ENCODE results near the gene METTL24.

GRCh38 chr6:110226261-110226660, 131.9 kb downstream of the METTL24 start:
- TF ChIP-seq EZH2 (IDR thresholded peaks at IDR 0.05; ENCODE audit: insufficient read depth, poor library complexity, severe bottlenecking) (no peak), EZH2phosphoT487 (IDR thresholded peaks at IDR 0.05; ENCODE audit: insufficient read depth, low read depth) (no peak)
